NOMO-1 treated with dmso at 0.1 percent for 144 hours (cell line): ENCODE results near the gene CFLAR.
"Not testable (repeated sequence)": the region's sequence is repeated elsewhere in the genome, so short reads cannot be mapped to it uniquely, and the experiment has no call there.

ENCODE experiments used
- DNase-seq: peaks from one replicate; lab custom pipeline; 2025; ENCODE audit not compliant: unreplicated experiment; lab: John Stamatoyannopoulos, UW

The CFLAR gene

DNA sequence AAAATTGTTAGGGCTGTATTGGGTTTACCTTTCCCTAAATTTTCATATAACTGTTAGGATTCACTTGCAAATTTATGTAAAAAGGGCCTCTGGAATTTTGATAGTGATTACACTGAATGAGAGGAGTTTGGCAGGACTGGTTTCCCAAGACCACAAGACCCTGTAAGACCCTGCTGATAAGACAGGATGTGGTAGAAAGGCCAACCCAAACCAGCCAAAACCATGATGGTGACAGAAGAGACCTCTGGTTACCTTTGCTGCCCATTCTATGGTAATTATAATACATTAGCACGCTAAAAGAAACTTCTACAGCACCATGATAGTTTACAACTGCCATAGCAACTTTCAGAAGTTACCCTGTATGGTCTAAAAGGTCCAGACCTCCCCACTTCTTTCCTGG is 58.7 kb downstream of the CFLAR start:
- DNase-seq, result no peak

DNA sequence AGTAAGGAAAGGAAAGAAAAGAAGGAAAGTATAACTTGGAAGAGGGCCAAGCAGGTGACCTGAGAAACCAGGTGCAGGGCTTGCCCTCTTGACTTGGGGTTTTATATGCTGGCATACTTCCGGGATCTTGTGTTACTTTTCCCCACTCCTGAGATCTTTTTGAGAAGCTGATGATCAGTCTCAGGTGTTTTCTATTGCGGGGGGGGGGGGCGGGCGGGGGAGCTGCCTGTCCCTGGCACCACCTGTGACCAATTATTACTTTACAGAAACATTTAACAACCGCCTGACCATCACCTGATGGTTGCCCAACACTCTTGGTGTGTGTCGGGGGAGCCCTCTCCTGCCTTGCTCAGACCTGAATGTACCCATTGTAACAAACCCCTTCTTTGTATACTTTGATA is 60.1 kb downstream of the CFLAR start:
- DNase-seq, result no peak

DNA sequence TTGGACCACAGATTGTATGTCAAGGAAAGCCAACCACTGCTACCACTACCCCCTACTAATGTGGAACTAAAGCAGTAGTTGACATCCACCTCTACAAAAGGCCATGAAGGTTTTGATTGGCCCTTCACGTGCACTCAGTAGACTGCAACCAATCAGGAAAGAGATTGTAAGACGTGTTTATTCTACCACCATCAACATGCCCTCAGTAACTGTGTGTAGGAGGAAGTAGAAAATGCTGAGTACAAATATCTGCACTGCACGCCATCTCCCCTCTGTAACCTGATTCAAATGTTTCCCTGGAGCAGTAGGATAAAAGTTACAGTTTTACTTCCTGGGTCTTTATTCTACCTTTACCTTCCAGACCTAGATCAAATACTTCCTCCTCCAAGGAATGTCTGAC is 64.0 kb downstream of the CFLAR start:
- DNase-seq, result no peak

DNA sequence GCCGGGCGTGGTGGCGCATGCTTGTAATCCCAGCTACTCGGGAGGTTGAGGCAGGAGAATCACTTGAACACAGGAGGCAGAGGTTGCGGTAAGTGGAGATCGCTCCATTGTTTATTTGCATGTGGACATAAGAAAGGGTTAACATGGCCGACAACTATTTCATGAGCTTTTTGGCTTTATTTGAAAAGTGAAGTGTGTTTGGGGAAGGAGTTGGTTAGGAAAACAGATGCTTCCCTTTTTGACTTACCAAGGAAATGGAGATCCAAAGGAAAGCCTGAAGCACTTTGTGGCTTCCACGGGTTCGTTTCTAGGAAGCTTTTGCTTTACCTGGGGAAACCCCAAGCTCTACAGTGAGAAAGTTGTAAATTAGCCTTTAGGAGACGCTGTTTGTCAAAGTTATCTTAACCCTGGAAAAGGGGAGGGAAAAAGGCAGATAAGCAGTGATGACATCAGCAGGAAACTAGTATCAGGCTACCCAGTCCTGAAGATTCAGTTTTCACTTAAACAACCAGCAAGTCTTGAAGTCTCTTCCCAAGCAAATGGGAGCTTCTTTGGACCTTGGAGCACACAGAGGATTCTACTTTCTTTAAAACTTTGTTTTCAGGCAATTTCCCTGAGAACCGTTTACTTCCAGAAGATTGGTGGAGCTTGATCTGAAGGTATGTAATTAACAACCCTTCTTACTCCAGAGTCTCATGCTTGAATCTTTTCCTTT is 66.8 kb downstream of the CFLAR start, which contains the start of gene CASP10:
CASP10 (plus strand) TSS at position 492 of the 715 bp plus-strand sequence. CDS start 2,637 bp downstream, outside the sequence.
- DNase-seq, result peak; percentile 59

DNA sequence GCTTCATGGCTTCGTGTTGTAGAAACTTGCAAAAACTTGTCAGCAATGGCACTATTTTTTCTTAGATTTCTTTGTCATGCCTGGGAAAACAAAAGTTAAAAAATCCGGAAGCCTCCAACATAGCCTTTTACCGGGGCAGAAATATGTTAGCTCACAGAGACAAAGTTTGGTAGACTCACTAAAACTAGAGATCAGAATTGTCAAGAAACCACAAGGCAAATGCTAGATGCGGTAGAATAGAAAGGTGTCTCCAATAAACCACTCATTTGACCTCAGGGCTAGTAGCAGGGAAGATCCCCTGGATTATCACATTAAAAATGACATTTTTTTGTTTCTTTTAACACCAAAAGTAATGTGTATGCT is 67.4 kb downstream of the CFLAR start:
- DNase-seq, result no peak

DNA sequence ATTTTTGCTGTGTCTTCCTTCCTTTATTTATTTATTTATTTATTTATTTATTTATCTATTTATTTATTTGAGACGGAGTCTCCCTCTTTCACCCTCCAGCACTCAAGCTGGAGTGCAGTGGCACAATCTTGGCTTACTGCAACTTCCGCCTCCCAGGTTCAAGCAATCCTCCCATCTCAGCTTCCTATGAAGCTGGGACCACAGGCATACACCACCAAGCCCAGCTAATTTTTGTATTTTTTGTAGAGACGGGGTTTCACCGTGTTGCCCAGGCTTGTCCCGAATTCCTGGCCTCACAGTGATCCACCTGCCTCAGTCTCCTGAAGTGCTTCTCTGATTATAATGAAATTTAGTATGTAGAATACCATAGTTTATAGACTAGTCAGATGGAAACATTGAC is 67.9 kb downstream of the CFLAR start:
- DNase-seq, result not testable (repeated sequence)

DNA sequence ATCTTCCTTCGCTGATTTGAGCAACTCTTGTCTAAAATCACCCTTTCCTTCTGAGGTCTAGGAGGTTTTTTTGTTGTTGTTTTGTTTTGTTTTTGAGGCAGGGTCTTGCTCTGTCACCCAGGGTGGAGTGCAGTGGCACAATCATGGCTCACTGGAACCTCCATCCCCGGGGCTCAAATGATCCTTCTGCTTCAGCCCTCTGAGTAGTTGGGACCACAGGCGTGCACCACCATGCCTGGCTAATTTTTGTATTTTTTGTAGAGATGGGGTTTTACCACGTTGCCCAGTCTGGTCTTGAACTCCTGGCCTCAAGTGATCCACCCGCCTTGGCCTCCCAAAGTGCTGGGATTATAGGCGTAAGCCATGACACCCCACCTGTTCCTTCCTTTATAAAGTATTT is 68.3 kb downstream of the CFLAR start:
- not testable (repeated sequence) for DNase-seq

DNA sequence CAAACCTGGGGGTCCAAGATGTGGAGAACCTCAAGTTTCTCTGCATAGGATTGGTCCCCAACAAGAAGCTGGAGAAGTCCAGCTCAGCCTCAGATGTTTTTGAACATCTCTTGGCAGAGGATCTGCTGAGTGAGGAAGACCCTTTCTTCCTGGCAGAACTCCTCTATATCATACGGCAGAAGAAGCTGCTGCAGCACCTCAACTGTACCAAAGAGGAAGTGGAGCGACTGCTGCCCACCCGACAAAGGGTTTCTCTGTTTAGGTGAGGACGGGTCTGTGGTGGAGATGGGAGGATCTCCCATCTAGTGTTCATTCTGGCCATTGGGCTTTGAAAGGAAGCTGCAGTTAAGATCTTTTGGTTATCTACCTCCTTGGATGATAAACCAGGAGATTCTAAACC is 69.9 kb downstream of the CFLAR start:
- DNase-seq, result no peak

DNA sequence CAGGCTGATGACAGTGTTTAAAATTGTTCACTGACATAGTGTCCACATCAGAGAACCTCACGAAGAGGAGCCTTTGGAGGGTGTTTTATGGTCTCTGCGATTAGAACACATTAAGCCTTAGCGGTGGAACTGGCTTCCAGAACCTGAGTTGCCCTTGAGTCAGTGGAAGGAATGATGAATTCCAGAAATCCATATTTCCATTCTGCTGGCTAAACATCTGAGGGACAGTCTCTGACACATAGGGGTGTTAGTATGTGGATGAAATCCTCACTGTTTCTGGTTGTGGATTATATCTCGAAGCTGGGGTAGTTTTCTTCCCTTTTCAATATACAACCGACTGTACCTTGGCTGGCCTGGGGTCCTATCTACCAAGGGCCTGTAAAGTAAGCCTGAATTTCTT is 71.0 kb downstream of the CFLAR start:
- DNase-seq, result no peak

DNA sequence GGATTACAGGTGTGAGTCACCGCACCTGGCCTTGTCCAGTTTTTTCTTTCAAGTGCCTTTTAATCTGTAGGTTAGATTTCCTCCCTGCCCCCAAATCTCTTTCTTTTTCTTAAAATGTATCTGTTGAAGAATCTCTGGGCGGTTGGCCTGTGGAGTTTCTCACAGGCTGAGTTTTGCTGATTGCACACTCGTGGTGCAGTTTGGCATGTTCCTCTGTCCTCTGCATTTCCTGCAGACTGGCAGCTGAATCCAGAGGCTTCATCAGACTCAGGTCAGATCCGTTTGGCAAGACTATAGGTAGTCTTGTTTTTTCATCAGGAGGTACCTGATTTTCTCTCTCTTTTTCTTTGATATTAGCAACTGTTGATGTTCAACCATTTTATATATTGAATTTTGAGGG is 72.5 kb downstream of the CFLAR start:
- no peak for DNase-seq

DNA sequence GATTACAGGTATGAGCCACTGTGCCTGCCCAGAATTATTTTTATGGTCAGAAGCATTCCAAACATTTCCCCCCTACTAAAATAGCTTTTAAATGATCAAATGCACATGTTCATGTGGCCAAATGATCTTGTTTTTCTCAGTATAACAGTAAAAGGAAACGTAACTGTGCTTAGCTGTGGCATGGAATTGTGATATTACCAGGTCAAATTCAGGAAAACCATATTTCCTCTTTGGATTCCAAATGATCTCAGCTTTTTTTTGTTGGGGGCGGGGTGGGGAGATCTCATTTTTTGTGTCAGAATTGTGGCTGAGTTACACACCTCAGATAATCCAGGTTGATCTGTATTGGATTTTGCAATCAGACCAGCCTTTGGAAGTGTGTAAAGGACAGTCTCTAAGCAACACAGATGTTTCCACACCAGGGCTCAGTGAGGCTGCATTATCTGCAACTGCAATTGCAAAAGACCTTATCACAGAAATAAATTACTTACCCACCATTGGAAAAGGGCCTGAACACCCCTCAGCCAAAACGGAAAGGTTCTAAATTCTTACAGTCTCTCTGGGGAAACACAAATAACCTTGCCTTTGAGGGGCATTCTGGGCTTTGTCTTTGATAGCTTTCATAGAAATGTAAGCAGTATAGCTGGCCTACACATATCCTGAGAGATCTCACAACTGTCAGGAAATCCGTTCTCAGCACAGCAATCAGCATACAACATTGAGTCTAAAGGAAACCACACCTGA is 75.3 kb downstream of the CFLAR start:
- DNase-seq, result no peak

DNA sequence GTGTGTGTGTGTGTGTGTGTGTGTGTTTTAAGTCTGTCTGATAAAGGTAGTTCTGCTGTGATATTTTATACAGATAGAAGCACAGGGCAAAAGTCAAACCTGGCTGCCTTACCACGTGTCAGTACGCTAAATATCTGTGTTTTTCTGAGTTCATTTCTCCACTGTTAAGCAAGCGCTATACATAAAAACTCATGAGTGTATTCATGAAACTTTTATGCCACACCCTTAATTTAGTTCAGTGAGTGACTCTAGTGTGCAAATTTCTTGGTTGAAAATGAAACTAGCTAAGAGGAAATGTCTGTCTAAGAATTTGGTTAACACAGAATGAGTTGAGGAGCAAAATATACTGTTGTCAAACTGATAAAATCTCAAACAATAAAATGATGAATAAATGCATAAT is 78.1 kb downstream of the CFLAR start:
- peak; percentile 66 for DNase-seq

DNA sequence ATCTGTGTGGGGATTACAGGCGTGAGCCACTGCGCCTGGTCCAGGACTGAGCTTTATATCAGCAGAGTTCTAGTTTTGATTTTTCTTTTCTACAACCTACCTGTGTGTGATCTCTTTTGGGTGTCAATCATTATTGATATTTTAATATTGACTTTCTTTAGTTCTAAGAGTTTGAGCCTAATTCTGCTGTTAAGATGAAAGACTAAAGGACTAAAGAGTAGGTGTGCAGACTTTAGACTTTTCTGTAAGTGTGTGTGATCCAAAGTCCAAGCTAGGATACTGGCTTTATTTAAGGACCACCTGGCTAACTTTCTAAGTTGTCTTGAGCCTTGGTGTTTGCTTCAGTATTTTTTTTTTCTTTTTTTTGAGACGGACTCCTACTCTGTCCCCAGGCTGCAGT is 79.4 kb downstream of the CFLAR start:
- no peak for DNase-seq

DNA sequence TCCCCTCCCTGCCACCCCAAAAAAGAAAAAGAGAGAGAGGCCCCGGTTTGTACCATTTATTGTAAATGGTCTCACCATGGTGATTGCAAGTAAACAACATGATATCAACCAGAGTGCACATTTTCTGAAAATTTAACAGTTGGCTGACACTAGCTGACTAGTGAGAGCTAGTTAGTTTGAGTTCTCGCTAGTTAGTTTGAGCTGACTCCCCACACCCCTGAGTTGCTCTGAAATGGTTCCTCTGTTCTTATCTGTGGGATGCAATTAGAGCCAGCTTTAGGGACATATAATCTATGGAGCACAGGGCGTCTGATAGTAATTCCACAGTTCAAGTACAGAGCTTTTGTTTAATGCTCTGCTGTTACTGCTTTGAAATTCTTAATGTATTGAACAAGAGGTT is 80.0 kb downstream of the CFLAR start:
- DNase-seq, result no peak

DNA sequence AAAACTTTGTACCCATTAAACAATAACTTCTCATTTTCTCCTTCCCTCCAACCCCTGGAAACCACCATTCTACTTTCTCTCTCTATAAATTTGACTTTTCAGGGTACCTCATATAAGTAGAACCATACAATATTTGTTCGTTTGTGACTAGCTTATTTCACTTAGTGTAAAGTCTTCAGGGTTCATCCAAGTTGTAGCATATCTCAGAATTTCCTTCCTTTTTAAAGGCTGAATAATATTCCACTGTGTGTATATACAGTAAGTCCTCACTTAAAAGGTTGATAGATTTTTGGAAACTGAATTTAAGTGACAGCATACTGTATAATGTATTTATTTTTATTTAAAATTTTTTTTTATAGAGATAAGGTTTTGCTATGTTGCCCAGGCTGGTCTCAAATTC is 80.8 kb downstream of the CFLAR start:
- no peak for DNase-seq

DNA sequence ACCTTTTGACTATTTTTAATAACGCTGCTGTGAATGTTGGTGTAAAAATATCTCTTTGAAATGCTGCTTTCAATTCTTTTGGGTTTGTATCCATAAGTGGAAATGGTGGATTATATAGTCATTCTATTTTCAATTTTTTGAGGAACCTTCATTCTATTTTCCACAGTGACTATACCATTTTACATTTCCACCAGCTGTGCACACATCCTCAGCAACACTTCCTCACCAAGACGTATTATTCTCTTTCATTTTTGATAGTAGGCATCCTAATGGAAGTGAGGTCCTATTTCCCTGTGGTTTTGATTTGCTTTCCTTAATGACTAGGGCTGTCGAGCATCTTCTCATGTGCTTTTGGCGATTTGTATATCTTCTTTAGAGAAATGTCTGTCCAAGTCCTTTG is 81.8 kb downstream of the CFLAR start:
- DNase-seq, result no peak

DNA sequence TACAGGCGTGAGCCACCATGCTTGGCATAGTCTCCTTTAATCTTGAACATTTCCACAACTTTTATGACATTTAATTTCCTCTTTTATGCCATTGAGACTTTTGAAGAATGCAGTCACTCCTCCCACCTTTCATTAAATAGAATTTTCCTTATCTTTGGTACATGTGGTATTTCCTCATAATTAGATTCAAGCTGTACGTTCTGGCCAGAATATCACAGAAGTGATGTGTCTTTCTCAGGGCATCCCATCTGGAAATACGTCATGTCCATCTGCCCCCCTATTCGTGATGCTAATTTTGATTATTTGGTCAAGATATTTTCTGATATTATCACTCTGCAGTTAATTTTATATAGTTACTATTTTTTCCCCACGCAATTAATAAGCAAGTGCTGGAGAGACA is 83.9 kb downstream of the CFLAR start:
- no peak for DNase-seq

DNA sequence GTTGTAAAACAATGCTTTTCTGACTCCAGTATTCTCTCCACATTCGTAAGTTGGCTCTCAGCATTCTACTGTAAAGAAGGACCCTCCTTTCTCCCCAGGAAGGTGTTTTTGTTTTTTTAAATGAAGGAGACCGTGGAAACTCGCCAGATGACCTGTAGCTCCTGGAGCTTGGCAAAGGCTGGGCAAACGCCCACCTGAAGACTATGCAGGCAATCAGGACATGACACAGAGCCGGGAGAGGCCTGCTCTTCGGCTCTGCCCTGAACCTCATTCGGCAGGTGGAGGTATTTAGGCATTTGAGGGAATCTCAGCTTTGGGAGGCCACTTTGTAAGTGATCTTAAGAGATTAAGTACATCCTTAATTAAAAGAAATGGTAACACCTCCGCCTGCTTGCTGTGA is 84.4 kb downstream of the CFLAR start:
- DNase-seq, result no peak

DNA sequence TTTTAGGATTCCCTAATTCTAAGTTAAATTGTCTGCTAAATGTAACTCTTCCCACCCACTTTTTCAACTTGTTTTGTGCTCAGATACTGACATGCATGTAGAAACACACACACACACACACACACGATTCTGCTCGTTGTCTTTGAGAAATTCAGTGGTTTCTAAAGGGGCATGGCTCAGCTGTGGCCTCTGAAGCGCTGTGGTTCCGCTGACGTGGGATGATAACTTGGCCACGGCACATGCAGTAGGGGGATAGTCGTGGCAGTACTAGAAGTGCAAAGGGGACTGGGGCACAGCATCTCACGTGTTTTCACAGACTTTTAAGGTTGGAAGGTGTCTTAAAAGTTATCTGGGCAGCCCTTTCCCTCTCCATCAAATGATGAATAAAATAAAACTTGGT is 85.4 kb downstream of the CFLAR start:
- no peak for DNase-seq

DNA sequence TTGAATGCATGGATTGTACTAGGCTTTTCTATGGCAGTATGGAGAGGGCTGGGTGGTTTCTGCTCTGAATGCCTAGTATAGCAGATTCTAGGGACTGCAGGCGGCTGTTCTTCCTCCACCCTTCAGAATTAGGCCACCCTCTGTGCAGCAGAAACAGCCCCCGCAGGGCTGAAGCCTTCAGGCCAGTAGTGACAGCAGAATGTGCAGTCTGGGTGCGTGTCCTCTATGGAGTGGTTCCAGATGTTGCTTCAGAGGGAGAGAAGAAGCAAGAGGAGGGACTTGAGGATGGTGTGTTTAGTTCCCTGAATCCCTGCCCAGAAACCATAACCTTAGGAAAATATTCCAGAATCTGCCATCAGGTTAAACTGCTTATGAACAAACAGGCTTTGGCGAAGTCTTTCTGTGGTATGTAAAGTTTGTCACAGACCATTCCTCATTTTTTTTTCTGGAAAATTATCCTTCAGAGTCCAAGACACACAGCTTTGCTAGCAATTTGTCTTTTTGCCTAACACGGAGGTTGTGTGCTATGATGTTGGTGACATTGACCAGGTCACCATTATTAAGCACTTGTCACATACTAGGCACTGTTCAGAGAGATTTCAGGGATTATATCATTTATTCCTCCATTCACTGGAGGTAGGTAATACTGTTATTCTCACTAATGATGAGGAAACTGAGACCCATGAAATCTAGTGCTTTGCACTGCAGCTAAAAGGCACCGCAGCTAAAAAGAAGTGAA is 88.1 kb downstream of the CFLAR start:
- DNase-seq, result no peak

DNA sequence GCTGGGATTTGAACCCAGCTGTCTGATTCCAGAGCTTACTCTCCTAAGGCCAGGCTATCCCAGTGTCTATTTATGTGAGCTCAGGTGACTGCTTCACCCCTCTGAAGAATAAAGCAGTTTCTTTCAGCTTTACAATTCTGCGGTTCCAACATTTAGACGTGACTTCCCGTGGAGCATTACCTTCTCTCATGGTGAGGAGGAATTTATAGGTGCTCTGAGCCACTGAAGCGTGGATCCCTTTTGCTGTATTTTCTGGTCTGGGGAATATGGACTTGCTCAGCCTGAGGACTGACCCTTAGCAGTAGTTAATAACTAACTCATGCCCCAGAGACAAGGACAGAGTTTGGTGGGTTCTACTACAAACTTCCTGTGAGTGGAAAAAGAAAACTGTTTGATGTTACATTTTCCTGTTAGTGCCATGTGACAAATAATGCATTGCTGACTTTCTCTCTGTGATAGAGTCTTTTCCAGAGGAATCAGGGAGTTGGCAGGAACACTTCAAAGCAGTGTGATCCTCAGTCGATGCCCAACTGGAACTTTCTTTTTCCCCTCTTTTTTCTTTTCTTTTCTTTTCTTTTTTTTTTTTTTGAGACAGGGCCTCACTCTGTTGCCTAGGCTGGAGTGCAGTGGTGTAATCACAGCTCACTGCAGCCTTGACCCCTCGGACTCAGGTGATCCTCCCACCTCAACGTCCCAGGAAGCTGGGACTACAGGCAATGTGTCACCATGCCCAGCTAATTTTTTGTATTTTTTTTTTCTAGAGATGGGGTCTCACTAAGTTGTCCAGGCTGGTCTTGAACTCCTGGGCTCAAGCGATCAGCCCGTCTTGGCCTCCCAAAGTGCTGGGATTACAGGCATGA is 88.9 kb downstream of the CFLAR start:
- DNase-seq, result no peak
